Hepatic stellate cell (primary cell): ENCODE data around the gene WHRN.

ENCODE experiments used
- DNase-seq: peaks from one replicate; pipeline ENCODE4 v3.0.0; 2011; ENCODE audit warnings: low spot score

WHRN gene

DNA sequence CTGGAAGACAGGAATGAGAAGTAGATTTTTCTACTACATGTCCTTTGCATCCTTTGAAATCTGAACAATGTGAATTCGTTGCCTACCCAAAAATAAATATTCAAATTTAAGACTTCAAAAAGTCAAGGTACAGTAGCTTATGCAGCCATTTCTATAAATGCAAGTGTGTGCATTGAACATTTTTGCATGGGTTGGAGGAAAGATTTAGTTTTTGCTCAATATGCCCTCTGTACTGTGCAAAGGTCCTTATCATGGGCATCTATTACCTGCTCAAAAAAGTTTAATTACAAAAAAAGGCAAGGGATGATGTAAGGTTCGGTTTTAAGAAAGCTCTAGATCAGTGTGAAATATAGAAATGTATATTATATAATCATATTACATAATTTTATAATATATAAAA is 140.1 kb downstream of the WHRN start:
- no peak for DNase-seq

DNA sequence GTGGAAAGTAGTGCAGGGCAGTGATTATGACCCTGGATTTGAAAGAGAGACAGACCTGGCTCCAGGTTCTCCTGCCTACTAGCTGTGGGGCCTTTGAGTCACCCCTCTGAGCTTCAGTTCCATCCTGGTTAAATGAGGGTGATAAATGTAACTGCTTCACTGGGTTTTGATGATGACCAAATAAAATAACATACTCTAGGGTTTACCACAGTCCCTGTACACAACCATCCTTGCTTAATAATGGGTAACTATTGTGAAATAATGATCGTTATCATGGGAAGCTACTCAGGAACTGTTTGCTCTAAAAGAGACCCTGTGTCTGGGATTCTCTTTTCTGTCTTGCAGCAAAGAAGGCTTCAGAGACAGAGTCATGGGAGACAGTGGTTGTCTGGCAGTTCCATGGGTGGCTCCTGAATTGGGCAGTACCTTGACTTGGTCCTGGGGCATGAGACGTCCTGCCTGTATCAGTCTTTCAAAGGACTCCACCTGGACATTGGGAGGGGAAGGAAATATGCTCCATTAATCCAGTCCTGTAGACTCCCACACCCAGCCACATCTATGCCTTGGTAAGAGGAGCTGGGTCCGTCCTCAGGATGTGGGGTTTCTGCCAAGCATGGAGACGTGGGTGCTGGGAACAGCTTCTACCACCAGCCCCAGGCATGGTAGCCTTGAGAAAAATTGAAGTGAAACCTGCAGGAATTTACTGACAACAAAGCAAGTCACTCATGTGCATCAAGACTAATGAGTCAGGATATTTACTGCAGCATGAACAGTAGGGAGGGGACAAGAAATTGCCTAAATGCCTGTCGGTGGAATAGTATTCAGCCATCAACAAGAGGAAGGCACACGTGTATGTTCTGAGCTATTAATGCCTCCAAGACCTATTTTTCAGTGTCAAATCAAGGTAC is 140.9 kb downstream of the WHRN start:
- DNase-seq: peak; percentile 73

DNA sequence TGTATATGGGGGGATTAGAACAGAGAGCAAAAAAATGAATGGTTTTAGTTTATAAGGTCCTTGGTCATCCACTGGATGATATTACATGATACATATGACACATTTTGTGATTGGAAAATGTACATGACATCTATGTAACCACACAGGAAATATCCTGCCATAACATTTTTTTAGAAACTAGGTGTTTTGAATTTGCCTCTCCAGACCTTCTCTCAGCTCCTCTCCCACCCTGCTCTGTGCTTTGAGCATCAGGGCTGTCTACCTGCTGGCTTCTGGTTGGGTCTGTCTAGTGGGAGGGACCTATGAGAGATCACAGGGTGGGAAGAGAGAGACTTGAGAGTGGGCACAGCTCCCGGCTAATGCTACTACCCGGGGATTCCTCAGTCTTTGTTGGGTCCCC is 141.8 kb downstream of the WHRN start:
- DNase-seq: no peak

DNA sequence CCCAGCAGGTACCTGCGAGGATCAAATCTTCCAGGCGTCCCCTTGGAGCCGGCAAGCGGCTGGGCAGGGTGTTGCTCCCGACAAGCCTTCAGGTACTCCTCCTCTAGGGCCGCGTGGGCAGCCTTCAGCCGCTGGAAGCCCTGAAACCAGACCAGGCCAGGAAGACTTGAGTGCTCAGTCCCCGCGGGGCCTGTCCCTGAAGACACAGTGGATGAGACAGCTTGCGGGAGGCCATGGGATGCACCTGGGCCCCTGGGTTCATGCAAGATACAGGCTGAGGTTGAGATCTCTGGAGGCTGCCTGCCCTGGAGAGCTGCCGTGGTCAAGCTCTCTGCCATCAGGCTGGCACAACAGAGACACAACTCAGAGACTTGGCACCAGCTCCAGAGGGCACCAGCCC is 142.9 kb downstream of the WHRN start:
- no peak for DNase-seq

DNA sequence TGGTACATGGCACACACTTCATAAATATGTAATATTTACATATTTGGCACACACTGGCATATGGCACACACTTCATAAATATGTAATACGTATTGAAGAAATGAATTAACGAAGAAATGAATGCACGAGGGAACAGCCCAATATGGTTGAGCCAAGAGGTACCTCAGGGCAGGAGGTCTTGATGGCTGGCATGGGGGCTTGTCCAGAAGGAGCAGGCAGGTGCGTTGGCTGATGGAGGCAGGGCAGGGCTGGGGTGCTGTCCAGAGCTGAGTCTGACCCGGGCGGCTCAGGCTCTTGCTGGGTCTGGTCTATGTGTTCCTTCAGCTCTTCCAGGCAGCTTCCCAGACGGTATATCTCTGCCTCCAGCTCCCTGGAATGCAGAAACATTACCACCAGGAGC is 143.7 kb downstream of the WHRN start:
- no peak for DNase-seq

DNA sequence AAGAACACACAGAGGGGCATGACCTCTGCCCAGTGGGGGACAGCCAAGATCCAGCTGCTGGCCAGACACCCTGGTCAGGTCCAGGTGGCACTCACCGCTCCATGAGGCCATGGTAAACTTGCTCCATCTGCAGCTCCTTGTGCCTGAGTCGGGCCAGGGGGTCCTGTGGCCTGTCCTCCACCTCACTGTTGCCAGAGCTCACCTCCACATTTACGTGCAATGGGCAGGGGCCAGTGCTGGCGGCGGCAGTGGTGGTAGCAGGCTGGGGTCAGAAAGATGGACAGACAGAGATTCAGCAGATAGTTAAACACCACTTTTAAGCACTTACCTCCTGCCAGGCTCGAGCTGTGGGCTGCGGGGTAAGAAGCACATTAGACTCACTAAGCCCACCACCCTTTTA is 145.5 kb downstream of the WHRN start:
- no peak for DNase-seq

DNA sequence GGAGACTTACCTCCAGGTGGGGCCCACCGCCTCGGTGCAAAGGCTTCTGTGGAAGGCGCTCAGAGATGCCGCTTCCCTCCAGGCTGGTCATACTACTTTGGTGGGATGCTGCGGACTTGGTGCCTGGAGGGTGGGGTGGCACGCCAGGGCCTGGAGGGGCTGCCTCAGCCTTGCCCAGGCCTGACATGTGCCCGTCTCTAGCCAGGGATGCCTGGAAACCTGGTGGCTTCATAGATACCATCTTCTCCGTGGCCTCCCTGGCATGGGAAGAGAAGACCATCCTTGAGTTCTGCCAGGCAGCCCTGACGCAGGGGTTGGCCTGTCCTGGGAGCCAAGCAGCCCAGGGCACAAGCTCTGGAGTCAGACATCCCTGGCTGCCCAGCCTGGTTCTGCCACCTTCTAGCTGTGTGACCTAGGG is 147.4 kb downstream of the WHRN start:
- no peak for DNase-seq

DNA sequence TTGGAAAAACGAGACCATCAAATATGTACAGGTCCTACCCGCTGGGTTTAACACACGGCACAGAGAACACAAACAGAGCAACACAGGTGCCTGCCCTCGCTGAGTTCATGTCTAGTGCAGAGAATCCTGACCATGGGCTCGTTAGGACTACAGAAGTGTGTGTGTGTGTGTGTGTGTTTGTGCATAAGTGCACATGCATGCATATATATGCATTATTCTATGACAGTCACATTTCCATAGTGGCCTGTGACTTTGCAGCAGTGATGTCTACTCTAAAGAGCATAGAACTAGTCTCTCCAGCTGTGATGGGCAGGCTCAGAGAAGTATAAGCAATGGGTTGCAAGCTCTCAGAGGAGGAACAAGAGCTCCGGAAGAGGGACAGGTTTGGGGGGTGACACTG is 147.9 kb downstream of the WHRN start:
- no peak for DNase-seq

DNA sequence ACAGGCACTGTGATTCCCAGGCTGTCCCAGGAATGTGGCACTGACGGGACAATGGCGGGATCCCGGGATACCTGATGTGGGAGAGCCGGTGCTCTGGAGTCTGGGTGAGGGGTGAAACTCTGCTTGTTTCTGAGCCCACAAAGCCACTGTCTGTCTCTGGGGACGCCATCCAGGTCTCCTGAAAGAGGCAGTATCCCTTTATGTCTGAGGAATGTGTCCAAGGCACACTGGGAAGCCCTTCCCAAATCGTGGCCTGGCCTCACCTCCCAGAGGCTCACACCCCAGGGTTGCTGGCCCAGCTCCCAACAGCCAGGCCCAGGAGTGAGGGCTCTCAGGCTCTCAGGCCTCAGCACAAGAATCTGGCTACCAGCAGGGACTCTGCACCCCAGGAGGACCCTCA is 148.5 kb downstream of the WHRN start:
- no peak for DNase-seq

DNA sequence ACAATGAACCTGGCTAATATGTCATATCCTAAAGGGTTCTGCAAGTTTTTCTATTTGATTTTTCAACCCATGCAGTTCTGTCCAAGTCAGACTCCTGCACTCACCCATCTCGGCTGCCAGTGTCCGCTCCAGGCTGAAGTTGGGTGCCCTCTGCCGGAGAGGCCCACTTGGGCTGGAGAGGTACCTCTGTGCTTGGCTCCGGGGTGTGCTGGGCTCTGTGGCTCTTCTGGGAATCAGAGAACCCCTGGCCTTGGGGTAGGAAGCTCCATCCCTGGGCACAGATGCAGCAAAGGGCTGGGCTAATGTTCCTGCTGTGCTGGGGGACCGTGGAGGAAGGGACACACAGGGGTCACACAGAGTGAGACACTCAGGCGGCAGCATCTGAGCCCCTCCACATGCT is 149.5 kb downstream of the WHRN start:
- no peak for DNase-seq
